Measurements from ENCODE around the gene BRMS1L. TPM values are rescaled to one million over a fixed set of nuclear protein-coding genes. Genes with fewer than 3 reads are reported as not detected.
A peak's percentile ranks its signal among the peaks of the same experiment; 100 is the strongest.

BRMS1L gene
- total and polyA plus RNA-seq, 2 of the 13 experiments (the other 11 are each of a cell fraction or from before 2014, with no cell fraction given) = 21.1 to 23.8 TPM

GRCh38 chr14:35818346-35819115 is 7.6 kb upstream of the BRMS1L start (continued):
- TF ChIP-seq DRAP1 (CRISPR knock-in tag; IDR thresholded peaks at IDR 0.05) = peak; percentile 43; the same call in 1 of the 2 replicates
- TF ChIP-seq ZSCAN21 (CRISPR knock-in tag; IDR thresholded peaks at IDR 0.05; ENCODE audit: borderline replicate concordance) = no peak
- TF ChIP-seq NRL (CRISPR knock-in tag; IDR thresholded peaks at IDR 0.05; ENCODE audit: borderline replicate concordance) = 0 out of 2 replicates have a peak, but pooled peaks have one; percentile 48
- no peak for TF ChIP-seq ZFP36 (IDR thresholded peaks at IDR 0.05; ENCODE audit: borderline replicate concordance, low read depth, low read length, partially characterized antibody)
- no peak for TF ChIP-seq ZFP41 (CRISPR knock-in tag; IDR thresholded peaks at IDR 0.05; ENCODE audit: borderline replicate concordance)
- no peak for TF ChIP-seq HBP1 (CRISPR knock-in tag; IDR thresholded peaks at IDR 0.05; ENCODE audit: low read depth)
- no peak for TF ChIP-seq SYNCRIP (IDR thresholded peaks at IDR 0.05; ENCODE audit: insufficient read depth, low read depth, low read length)
- no peak for TF ChIP-seq HNF1B (CRISPR knock-in tag; IDR thresholded peaks at IDR 0.05)
- no peak for TF ChIP-seq ZBTB38 (CRISPR knock-in tag; IDR thresholded peaks at IDR 0.05)
- TF ChIP-seq SRF (IDR thresholded peaks at IDR 0.05; ENCODE audit: low read depth, low read length) = no peak
- TF ChIP-seq SETDB1 (CRISPR knock-in tag; IDR thresholded peaks at IDR 0.05; ENCODE audit: borderline replicate concordance) = no peak
- no peak for TF ChIP-seq ZNF543 (CRISPR knock-in tag; IDR thresholded peaks at IDR 0.05)
- TF ChIP-seq TSC22D2 (CRISPR knock-in tag; IDR thresholded peaks at IDR 0.05; ENCODE audit: borderline replicate concordance) = no peak
- no peak for TF ChIP-seq EED (CRISPR knock-in tag; IDR thresholded peaks at IDR 0.05)
- no peak for TF ChIP-seq ZBTB37 (CRISPR knock-in tag; IDR thresholded peaks at IDR 0.05)
- 0 out of 2 replicates have a peak, but pooled peaks have one; percentile 16 for TF ChIP-seq NFYC (CRISPR knock-in tag; IDR thresholded peaks at IDR 0.05)
- TF ChIP-seq SMARCE1 (IDR thresholded peaks at IDR 0.05; ENCODE audit: borderline replicate concordance) = no peak
- TF ChIP-seq ELF1 (CRISPR knock-in tag; IDR thresholded peaks at IDR 0.05) = no peak
- TF ChIP-seq MED1 (CRISPR knock-in tag; IDR thresholded peaks at IDR 0.05) = no peak
- TF ChIP-seq CEBPZ (IDR thresholded peaks at IDR 0.05; ENCODE audit: low read length) = no peak
- no peak for TF ChIP-seq ZBTB1 (CRISPR knock-in tag; IDR thresholded peaks at IDR 0.05; ENCODE audit: borderline replicate concordance)
- TF ChIP-seq ZNF850 (CRISPR knock-in tag; conservative IDR thresholded peaks at IDR 0.05) = no peak

All from HepG2 (cell line).